GM11168 (cell line): ENCODE data around the gene HEXB.

Experiments
- in situ Hi-C: fragments of 300-500 bp; cut with MboI; formaldehyde crosslinking; loops from one replicate; pipeline ENCODE4 v1.12.0; 2022; ENCODE audit warnings: low sequenced_read_pairs; ENCODE audit not compliant: unreplicated experiment

The HEXB gene

GRCh38 chr5:74684900-74685851, at the start of gene HEXB:
TSS of gene HEXB (plus strand) at chr5:74685233. CDS start at chr5:74685261, 28 bp downstream.
- in situ Hi-C loops, result no loop called here

DNA sequence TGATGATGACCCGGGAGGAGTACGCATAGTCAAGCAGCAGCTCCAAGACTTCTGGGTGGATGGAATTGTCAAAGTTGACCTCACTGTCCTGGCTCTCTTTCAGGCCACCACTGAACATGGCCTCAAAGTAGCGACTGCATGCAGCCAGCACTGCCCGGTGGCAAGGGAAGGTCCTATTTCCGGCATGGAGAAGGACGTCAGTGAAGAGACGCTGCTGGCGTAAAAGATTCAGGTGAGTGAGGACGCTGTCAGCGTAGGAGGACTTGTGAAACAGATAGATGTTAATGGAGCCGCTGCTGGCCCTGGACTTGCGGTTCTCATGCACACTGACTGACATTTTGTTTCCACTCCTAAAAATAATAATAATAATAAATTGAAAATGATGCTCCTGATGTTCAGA, 48.9 kb upstream of the HEXB start:
- in situ Hi-C loops, result loop anchor here (10.0 to 25.0 kb wide), 3 partner anchors 161 to 599 kb away; no protein-coding TSS in a partner anchor

DNA sequence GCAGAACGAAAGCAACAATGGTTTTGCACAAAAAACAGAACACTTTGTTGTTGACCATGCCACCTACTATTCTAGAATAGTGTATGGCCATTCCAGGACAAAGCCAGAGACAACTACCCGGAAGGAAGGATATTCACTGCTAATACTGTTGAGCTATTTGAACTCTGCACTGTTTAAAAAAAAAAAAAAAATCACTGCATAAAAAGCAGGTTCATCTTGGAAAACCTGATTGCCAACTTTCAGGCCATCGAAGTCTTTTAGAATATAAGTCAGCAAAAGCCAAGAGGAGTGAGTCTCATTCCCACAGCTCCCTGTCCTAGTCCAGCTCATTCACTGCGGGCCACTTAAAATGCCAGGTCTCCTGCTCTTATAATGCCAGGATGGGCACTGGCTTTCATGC, 48.5 kb upstream of the HEXB start:
- in situ Hi-C loops, result loop anchor here (10.0 to 25.0 kb wide), 3 partner anchors 162 to 599 kb away; no protein-coding TSS in a partner anchor

DNA sequence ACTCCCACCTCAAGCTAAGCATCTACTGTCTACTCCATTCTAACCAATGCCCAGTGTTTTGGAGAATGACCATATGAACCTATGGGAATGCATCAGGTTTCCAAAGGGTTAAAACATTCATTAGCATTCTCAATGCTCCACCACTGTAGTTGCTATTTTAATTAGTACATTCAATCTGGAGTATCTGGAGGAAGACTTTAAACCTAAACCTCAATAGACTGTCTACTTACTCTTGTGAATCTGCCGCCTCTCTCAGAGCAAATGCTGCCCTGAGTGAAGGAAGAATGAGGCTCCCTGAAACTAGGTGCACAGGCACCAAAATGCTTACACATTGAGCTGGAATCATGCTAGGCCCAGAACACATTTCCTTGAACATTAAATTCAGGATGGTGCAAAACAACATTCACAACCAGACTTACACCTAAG, 46.5 kb upstream of the HEXB start:
- in situ Hi-C loops, result loop anchor here (10.0 to 25.0 kb wide), 3 partner anchors 164 to 601 kb away; no protein-coding TSS in a partner anchor

GRCh38 chr5:74638970-74639806, 45.8 kb upstream of the HEXB start:
- in situ Hi-C loops, result loop anchor here (10.0 to 25.0 kb wide), 3 partner anchors 164 to 602 kb away; no protein-coding TSS in a partner anchor

GRCh38 chr5:74639807-74640449, 45.1 kb upstream of the HEXB start:
- in situ Hi-C loops, result loop anchor here (10.0 to 25.0 kb wide), 4 partner anchors 165 to 603 kb away; no protein-coding TSS in a partner anchor

DNA sequence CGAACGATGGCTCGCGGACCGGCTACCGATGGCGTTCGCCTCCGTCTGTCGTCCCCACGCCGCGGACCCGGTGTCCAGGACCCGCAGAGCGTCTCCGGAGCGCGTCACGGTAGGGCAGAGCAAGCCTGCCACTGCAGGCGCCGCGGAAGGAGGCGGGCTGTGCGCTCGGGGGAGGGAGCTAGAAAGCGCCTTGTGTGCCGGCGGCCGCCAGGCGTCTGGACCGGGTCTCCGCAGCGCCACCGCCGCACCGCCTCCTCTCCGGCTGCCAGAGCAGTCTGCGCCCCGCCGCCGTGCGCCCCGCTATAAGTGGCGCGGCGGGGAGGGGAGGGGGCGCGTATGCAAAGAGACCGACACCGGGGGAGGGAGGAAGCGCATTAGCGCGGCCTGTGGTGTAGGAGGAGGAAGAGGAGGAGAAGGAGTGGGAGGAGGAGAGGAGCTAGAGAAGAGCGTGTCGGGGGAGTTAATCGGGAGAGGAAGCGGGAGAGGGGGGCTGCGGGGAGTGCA, 44.5 kb upstream of the HEXB start, which contains the start of gene ENC1:
Gene ENC1, minus strand, starts transcription at position 279 of the 504 bp plus-strand sequence. CDS start 4,243 bp downstream, outside the sequence.
- in situ Hi-C loops, result loop anchor here (10.0 to 25.0 kb wide), 3 partner anchors 246 to 603 kb away; no protein-coding TSS in a partner anchor

DNA sequence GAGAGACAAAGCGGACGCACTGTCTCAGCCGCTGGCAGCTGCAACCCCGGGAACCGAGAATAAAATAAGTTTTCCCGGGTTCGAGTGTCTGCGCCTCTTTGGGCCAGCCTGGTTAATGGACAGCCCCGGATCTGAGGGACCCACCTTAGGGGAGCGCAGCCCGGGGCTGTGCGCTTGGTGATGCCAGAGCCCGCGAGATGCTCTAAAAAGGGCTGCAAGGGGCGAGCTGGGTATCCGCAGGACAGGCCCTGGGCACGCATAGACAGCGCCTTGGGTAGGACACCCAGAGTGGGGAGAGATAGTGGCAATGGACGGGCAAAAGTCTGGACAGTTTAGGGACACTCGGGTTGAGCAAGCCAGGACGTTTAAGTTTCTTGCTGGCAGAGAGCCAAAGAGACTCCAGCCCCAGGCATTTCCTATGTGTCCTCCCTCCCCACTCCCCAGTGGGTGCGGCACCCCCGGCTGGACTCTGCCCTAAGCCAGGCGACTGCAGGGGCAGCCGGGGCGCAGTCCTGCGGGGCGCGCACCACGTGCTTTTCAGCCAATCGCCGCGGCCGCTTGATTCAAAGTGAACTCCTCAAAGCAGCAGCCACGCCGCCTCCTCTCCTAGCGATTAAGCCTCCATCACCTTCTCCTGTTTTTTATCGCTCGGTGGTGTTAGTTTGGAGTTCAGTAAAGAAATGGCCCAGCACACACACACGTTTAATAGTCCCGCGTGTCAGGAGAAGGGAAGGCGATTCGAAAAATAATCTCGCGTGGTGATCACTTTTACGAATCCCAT, 43.9 kb upstream of the HEXB start:
- in situ Hi-C loops, result loop anchor here (10.0 to 25.0 kb wide), 3 partner anchors 246 to 604 kb away; no protein-coding TSS in a partner anchor

DNA sequence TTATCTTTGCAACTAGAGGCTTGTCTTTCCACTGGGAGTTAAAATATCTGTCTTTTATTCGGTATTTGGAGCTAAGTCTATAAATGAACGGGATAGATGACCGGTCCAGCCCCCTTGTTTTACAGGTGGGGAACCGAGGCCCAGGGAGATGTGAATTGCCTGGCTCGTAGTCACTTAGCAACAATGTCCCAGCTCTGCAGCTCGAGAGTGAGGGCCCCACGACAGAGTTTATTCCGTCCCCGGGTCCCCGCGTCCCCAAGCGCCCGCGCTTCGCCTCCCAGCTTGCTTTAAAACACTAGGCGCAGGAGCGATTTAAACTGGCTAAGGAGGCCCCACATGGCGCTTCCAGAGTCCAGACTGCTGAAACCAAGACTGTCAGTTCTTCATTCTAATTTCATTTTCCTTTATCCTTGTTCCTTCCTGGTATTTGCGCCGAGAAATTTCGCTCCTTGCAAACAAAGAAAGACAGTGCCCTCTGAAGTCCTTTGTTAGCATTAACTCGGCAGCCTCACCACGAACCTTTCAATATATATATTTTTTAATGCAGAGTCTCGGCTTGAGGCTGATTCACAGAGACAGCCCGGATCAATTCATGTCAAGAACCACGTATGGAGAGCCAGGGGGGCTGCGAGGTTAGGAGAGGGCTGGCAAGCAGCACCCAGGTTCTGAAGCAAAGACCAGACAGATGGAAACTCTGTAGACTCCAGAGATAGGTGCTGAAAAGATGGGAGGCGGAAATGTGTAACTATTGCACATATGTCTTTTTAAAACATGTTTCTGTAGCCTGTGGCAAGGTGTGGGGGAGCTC, 43.1 kb upstream of the HEXB start:
- in situ Hi-C loops, result loop anchor here (10.0 to 25.0 kb wide), 3 partner anchors 247 to 605 kb away; no protein-coding TSS in a partner anchor

DNA sequence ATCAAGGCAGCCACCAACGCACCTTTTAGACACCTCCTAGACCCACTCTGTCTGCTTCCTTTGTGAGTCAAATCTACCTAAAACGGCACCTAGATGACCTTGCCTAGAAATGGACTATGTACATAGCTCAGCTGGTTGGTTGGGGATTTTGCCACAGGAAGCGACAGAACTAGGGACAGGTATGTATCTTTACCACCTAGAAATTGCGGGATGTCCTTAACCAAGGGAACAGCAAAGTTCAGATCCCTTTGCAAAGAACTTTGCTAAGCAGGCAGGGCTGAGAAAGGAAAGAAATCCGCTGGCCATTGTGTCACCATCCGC, 42.5 kb upstream of the HEXB start:
- in situ Hi-C loops, result loop anchor here (10.0 to 25.0 kb wide), 3 partner anchors 248 to 605 kb away; no protein-coding TSS in a partner anchor

GRCh38 chr5:74643111-74643562, 41.9 kb upstream of the HEXB start:
- in situ Hi-C loops, result loop anchor here (10.0 to 25.0 kb wide), 3 partner anchors 248 to 606 kb away; no protein-coding TSS in a partner anchor

DNA sequence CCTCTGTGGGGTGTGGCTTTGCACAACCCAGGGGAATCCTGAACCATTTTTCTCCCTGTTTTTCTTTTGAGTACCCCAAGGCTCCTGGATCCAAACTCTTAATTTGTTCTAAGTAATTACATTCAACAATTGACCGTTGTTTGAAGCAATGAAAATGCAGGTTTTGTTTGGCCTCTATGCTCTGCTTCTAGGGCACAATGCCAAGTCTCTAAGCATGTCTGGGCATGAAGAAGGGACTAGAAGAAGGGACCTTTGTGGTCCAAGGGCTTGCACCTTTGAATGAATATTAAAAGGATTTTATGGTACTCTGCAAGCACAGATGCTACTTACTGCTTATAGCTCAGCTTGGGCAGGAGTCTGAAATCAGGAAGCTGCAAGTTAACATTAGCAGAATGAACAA, 37.9 kb upstream of the HEXB start:
- in situ Hi-C loops, result loop anchor here (5.0 to 25.0 kb wide), 4 partner anchors 252 to 745 kb away; no protein-coding TSS in a partner anchor

- in situ Hi-C loops, result loop anchor here (5.0 to 25.0 kb wide), 4 partner anchors 254 to 747 kb away; no protein-coding TSS in a partner anchor
Observed at GRCh38 chr5:74648835-74649293, 36.2 kb upstream of the HEXB start.

- in situ Hi-C loops, result loop anchor here (5.0 to 25.0 kb wide), 4 partner anchors 255 to 747 kb away; no protein-coding TSS in a partner anchor
Observed at GRCh38 chr5:74649421-74649973, 35.5 kb upstream of the HEXB start.

GRCh38 chr5:74651710-74652109, 33.3 kb upstream of the HEXB start:
- in situ Hi-C loops, result no loop called here

- in situ Hi-C loops, result no loop called here
Observed at GRCh38 chr5:74652576-74652975, 32.5 kb upstream of the HEXB start.

GRCh38 chr5:74653991-74654390, 31.0 kb upstream of the HEXB start:
- in situ Hi-C loops, result no loop called here
